Mesenchymal stem cell (in vitro differentiated cells and primary cell): ENCODE data around the gene POLR2F.

Source experiments
- DNase-seq: peaks from one replicate; pipeline ENCODE4 v3.0.0-alpha.2; 2013
- H2AFZ ChIP-seq: one replicate; pipeline ENCODE4 v1.6.1; 2013; ENCODE audit warnings: low read depth, mild to moderate bottlenecking, control low read depth, inconsistent platforms, low read length, moderate library complexity
- H2AK5ac ChIP-seq: 2 replicates; pipeline ENCODE4 v1.6.1; 2013; ENCODE audit warnings: low read length, moderate library complexity, mild to moderate bottlenecking, inconsistent platforms; ENCODE audit not compliant: severe bottlenecking
- H2BK120ac ChIP-seq: one replicate; pipeline ENCODE4 v1.6.1; 2013; ENCODE audit warnings: low read depth, mild to moderate bottlenecking, inconsistent platforms, low read length, moderate library complexity
- H2BK12ac ChIP-seq, 2 experiments: one replicate each; pipeline ENCODE4 v1.6.1; 2013; ENCODE audit warnings: inconsistent platforms in 2 of 2, low read length in 2 of 2, mild to moderate bottlenecking in 2 of 2, moderate library complexity in 2 of 2, control low read depth in 1 of 2
- H2BK15ac ChIP-seq: one replicate; pipeline ENCODE4 v1.6.1; 2013; ENCODE audit warnings: mild to moderate bottlenecking, low read depth, inconsistent platforms; ENCODE audit not compliant: poor library complexity, severe bottlenecking
- H2BK5ac ChIP-seq: 2 replicates; pipeline ENCODE4 v1.6.1; 2013; ENCODE audit warnings: low read depth, mild to moderate bottlenecking, low read length, control low read depth, inconsistent platforms; ENCODE audit not compliant: poor library complexity, severe bottlenecking
- H3K14ac ChIP-seq, 2 experiments: one replicate each; pipeline ENCODE4 v1.6.1; 2013; ENCODE audit warnings: inconsistent platforms in 2 of 2, low read length in 2 of 2, control low read depth in 1 of 2, mild to moderate bottlenecking in 1 of 2, moderate library complexity in 1 of 2
- H3K18ac ChIP-seq, 2 experiments: one replicate each; pipeline ENCODE4 v1.6.1; 2013; ENCODE audit warnings: inconsistent platforms in 2 of 2, low read length in 2 of 2, control low read depth in 1 of 2, low read depth in 1 of 2, mild to moderate bottlenecking in 1 of 2
- H3K23ac ChIP-seq, 2 experiments: one replicate each; pipeline ENCODE4 v1.6.1; 2013; ENCODE audit warnings: inconsistent platforms in 2 of 2, low read length in 2 of 2, mild to moderate bottlenecking in 2 of 2, moderate library complexity in 2 of 2, control low read depth in 1 of 2
- H3K27ac ChIP-seq: 2 replicates; pipeline ENCODE4 v1.5.1; 2013; ENCODE audit warnings: mild to moderate bottlenecking, moderate library complexity, low read length, control low read depth, inconsistent platforms; ENCODE audit not compliant: poor library complexity, severe bottlenecking
- H3K27me3 ChIP-seq, 2 experiments: 2 replicates each; pipeline versions ENCODE4 v1.6.1 to v1.7.0; 2013; ENCODE audit warnings: low read length in 2 of 2, mild to moderate bottlenecking in 2 of 2, moderate library complexity in 2 of 2, control low read depth in 1 of 2, inconsistent platforms in 1 of 2; ENCODE audit not compliant: control insufficient read depth in 1 of 2, insufficient read depth in 1 of 2
- H3K36me3 ChIP-seq, 2 experiments: 2 replicates each; pipeline versions ENCODE4 v1.6.1 to v1.7.0; 2013; ENCODE audit warnings: low read length in 2 of 2, control low read depth in 1 of 2, inconsistent platforms in 1 of 2, low read depth in 1 of 2, mild to moderate bottlenecking in 1 of 2; ENCODE audit not compliant: insufficient read depth in 2 of 2, control insufficient read depth in 1 of 2
- H3K4ac ChIP-seq, 2 experiments: one replicate each; pipeline ENCODE4 v1.6.1; 2013; ENCODE audit warnings: inconsistent platforms in 2 of 2, low read length in 2 of 2, mild to moderate bottlenecking in 2 of 2, moderate library complexity in 2 of 2, control low read depth in 1 of 2, low read depth in 1 of 2
- H3K4me1 ChIP-seq: 2 replicates; pipeline ENCODE4 v1.6.1; 2013; ENCODE audit warnings: low read depth, low read length, control low read depth; ENCODE audit not compliant: control insufficient read depth, insufficient read depth
- H3K4me2 ChIP-seq: 2 replicates; pipeline ENCODE4 v1.6.1; 2013; ENCODE audit warnings: low read length, mild to moderate bottlenecking, inconsistent platforms; ENCODE audit not compliant: poor library complexity, severe bottlenecking
- H3K4me3 ChIP-seq, 2 experiments: 2 replicates each; pipeline versions ENCODE4 v1.5.1 to v1.7.0; 2013; ENCODE audit warnings: low read length in 2 of 2, mild to moderate bottlenecking in 2 of 2, control low read depth in 1 of 2, low read depth in 1 of 2; ENCODE audit not compliant: insufficient read depth in 1 of 2
- H3K79me1 ChIP-seq: replicated peaks from 2 replicates; pipeline ENCODE4 v1.6.1; 2013; ENCODE audit warnings: mild to moderate bottlenecking, control low read depth, low read length, inconsistent platforms; ENCODE audit not compliant: poor library complexity, severe bottlenecking
- H3K9ac ChIP-seq: 2 replicates; pipeline ENCODE4 v1.7.0; 2013; ENCODE audit warnings: mild to moderate bottlenecking, low read length, moderate library complexity
- H3K9me3 ChIP-seq: 2 replicates; pipeline ENCODE4 v1.7.0; 2013; ENCODE audit warnings: mild to moderate bottlenecking, low read length; ENCODE audit not compliant: control insufficient read depth
- H4K8ac ChIP-seq: one replicate; pipeline ENCODE4 v1.6.1; 2013; ENCODE audit warnings: inconsistent platforms, mild to moderate bottlenecking, low read length, moderate library complexity
- H4K91ac ChIP-seq: one replicate; pipeline ENCODE4 v1.6.1; 2013; ENCODE audit warnings: mild to moderate bottlenecking, low read length, inconsistent platforms
- WGBS: methylation state at CpG from one replicate; pipeline ENCODE4 v1.1.7; 2013; ENCODE audit warnings: mixed read lengths; 5-methylcytosine and 5-hydroxymethylcytosine counted together

Gene POLR2F

DNA sequence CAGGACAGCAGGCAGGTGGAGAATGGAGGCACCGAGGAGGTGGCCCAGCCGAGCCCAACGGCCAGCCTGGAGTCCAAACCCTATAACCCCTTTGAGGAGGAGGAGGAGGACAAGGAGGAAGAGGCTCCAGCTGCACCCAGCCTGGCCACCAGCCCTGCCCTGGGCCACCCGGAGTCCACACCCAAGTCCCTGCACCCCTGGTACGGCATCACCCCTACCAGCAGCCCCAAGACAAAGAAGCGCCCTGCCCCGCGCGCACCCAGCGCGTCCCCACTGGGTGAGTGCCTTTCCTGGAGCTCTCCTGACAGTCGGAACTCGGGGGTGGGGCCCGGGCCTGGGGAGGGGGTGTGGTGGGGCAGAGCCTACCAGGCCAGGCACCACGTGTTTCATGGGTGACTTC lies 27.7 kb upstream of the POLR2F start:
- no peak overlapping the region for H2AK5ac ChIP-seq
- H2BK15ac ChIP-seq = no peak overlapping the region

GRCh38 chr22:37926358-37926757 lies 27.1 kb upstream of the POLR2F start:
- 98% methylated on average over 7 of the region's 7 CpGs for WGBS
- Histone ChIP-seq H2AFZ (no peak overlapping the region), H3K14ac (no peak overlapping the region), H2BK12ac (no peak overlapping the region), H3K4me1 (peaks cover 13% of the 10 kb centered on the region), H3K9me3 (no peaks in the 10 kb centered on the region), H3K27ac (no peak overlapping the region), H2BK5ac (no peak overlapping the region), H3K4ac (no peak overlapping the region), H2BK15ac (no peak overlapping the region), H3K23ac (no peak overlapping the region), H3K27me3 (no peaks in the 10 kb centered on the region), H3K79me1 (peaks cover 46% of the 10 kb centered on the region), H2BK120ac (no peak overlapping the region), H4K91ac (no peak overlapping the region), H4K8ac (peak overlapping the region; percentile 19), H3K36me3 (peaks cover 72 to 89% of the 10 kb centered on the region in 2 experiments), H3K4me3 (no peak overlapping the region), H2AK5ac (no peak overlapping the region), H3K4me2 (no peak overlapping the region), H3K9ac (no peak overlapping the region), H3K18ac (no peak overlapping the region)
- no peak for DNase-seq

More for the DNA sequence above, 27.7 kb upstream of the POLR2F start:
- no peak overlapping the region for H3K9ac ChIP-seq
- no peak overlapping the region for H4K91ac ChIP-seq
- WGBS = 95% methylated on average over 13 of the region's 15 CpGs
- H2BK5ac ChIP-seq = no peak overlapping the region
- no peak overlapping the region for H3K4ac ChIP-seq
- no peak overlapping the region for H2AFZ ChIP-seq
- no peak overlapping the region for H3K23ac ChIP-seq
- no peak overlapping the region for H2BK120ac ChIP-seq
- H3K27ac ChIP-seq = no peak overlapping the region
- H4K8ac ChIP-seq = no peak overlapping the region
- peaks cover 11% of the 10 kb centered on the region for H3K4me1 ChIP-seq
- no peak overlapping the region for H3K14ac ChIP-seq
- no peak overlapping the region for H3K18ac ChIP-seq
- DNase-seq = no peak
- H3K79me1 ChIP-seq = peaks cover 46% of the 10 kb centered on the region
- no peaks in the 10 kb centered on the region for H3K27me3 ChIP-seq
- H3K4me2 ChIP-seq = no peak overlapping the region
- H3K4me3 ChIP-seq = no peak overlapping the region
- no peaks in the 10 kb centered on the region for H3K9me3 ChIP-seq
- H3K36me3 ChIP-seq = peaks cover 78 to 90% of the 10 kb centered on the region in 2 experiments
- H2BK12ac ChIP-seq = no peak overlapping the region

- no peak overlapping the region for H3K4me2 ChIP-seq
- no peak overlapping the region for H3K14ac ChIP-seq
- H2AFZ ChIP-seq = no peak overlapping the region
- H3K9ac ChIP-seq = no peak overlapping the region
- DNase-seq = no peak
- H3K27ac ChIP-seq = no peak overlapping the region
- H2BK120ac ChIP-seq = no peak overlapping the region
- H3K4me3 ChIP-seq = no peak overlapping the region
- H3K4ac ChIP-seq = no peak overlapping the region
- no peak overlapping the region for H3K18ac ChIP-seq
- H3K9me3 ChIP-seq = no peaks in the 10 kb centered on the region
- no peaks in the 10 kb centered on the region for H3K27me3 ChIP-seq
- H3K4me1 ChIP-seq = peaks cover 13% of the 10 kb centered on the region
- no peak overlapping the region for H4K8ac ChIP-seq
- no peak overlapping the region for H3K23ac ChIP-seq
- WGBS = 97% methylated on average over 31 of the region's 32 CpGs
- no peak overlapping the region for H2BK15ac ChIP-seq
- no peak overlapping the region for H2AK5ac ChIP-seq
- H3K79me1 ChIP-seq = peaks cover 42% of the 10 kb centered on the region
- H3K36me3 ChIP-seq = peaks cover 72 to 89% of the 10 kb centered on the region in 2 experiments
- H2BK5ac ChIP-seq = no peak overlapping the region
- no peak overlapping the region for H2BK12ac ChIP-seq
- no peak overlapping the region for H4K91ac ChIP-seq
Measured at GRCh38 chr22:37926771-37927636, 26.5 kb upstream of the POLR2F start.

- Histone ChIP-seq H3K23ac (no peak overlapping the region), H3K4me1 (peaks cover 13% of the 10 kb centered on the region), H2BK120ac (no peak overlapping the region), H3K27ac (no peak overlapping the region), H4K91ac (no peak overlapping the region), H3K79me1 (peaks cover 46% of the 10 kb centered on the region), H2AFZ (no peak overlapping the region), H3K4me2 (no peak overlapping the region), H2BK15ac (no peak overlapping the region), H2AK5ac (no peak overlapping the region), H3K9me3 (no peaks in the 10 kb centered on the region), H3K36me3 (peaks cover 77 to 91% of the 10 kb centered on the region in 2 experiments), H3K14ac (no peak overlapping the region), H2BK5ac (no peak overlapping the region), H3K18ac (no peak overlapping the region), H3K9ac (no peak overlapping the region), H3K4me3 (no peak overlapping the region), H3K27me3 (no peaks in the 10 kb centered on the region), H3K4ac (no peak overlapping the region), H4K8ac (no peak overlapping the region), H2BK12ac (no peak overlapping the region)
- DNase-seq = no peak
- WGBS = 100% methylated on average over 5 of the region's 5 CpGs
Measured at GRCh38 chr22:37927637-37927936, 25.9 kb upstream of the POLR2F start.
